Skeletal muscle tissue (tissue), 4 donors: Measurements from ENCODE around the gene NCAM2. TPM values are rescaled to one million over a fixed set of nuclear protein-coding genes. Genes with fewer than 3 reads are reported as not detected.

Source experiments
- H3K27ac ChIP-seq: one replicate; pipeline ENCODE4 v1.7.0; 2013; ENCODE audit warnings: mild to moderate bottlenecking, low read depth, low read length, inconsistent platforms
- H3K27me3 ChIP-seq, 3 donors: one replicate each; pipeline ENCODE4 v1.7.0; 2013; ENCODE audit warnings: low read length in 3 of 3; ENCODE audit not compliant: control insufficient read depth in 3 of 3, insufficient read depth in 3 of 3
- H3K36me3 ChIP-seq, 3 donors: one replicate each; pipeline ENCODE4 v1.7.0; 2013; ENCODE audit warnings: low read length in 3 of 3; ENCODE audit not compliant: control insufficient read depth in 3 of 3, insufficient read depth in 3 of 3
- H3K4me1 ChIP-seq, 3 donors: one replicate each; pipeline ENCODE4 v1.7.0; 2013; ENCODE audit warnings: low read length in 3 of 3, mild to moderate bottlenecking in 3 of 3; ENCODE audit not compliant: control insufficient read depth in 3 of 3, insufficient read depth in 3 of 3
- H3K4me3 ChIP-seq, 3 donors: one replicate each; pipeline ENCODE4 v1.7.0; 2013; ENCODE audit warnings: low read length in 3 of 3
- H3K9ac ChIP-seq, 3 donors: one replicate each; pipeline ENCODE4 v1.7.0; 2013; ENCODE audit warnings: low read length in 3 of 3, mild to moderate bottlenecking in 3 of 3, moderate library complexity in 2 of 3, low read depth in 1 of 3
- H3K9me3 ChIP-seq, 3 donors: one replicate each; pipeline ENCODE4 v1.7.0; 2013; ENCODE audit warnings: low read length in 3 of 3; ENCODE audit not compliant: control insufficient read depth in 3 of 3
- total RNA-seq: library from RNA; depleted of rRNA; stranded (reverse); fragments of >200 nt; gene quantifications from one replicate; pipeline ENCODE4 v1.2.3, GENCODE V29; 2014
- donor health status: Osteomylitis.

NCAM2 gene
- total RNA-seq, 1 donor from 2014 or later, result 6.8 TPM

DNA sequence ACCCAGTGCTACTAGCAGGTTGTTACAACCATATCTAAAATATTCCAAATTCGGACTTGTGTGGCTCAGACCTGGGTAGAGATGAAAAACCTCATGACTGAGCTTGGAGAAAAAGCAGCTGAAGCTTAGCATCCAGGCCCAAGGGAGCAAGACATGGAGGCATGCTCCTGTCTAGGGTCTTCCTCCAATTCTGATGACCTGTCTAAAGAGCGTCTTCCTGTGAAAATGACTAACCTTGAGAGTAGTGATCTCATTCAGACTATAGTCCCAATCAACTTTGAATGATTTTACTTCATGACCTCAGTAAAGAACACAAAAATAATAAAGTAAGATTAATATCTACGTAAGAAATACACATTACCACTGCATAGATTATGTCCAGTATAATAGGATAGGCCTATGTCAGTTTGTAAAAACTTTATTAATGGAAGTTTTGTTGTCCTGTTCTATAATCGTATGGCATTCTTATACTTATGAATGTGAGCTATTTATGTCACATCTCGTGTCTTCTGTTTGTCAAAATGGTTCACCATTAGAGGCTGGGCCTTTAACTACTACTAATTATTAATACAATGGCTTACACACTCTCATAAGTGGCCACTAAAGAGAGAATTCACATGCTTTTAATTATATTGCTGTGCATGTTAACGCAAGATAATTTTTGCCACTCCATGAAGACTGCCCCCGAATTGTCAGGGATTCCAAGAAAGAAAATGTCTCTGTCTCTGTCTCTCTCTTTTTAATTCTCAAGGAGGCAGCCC lies 201.3 kb downstream of the NCAM2 start:
- no peaks in the 10 kb centered on the region for H3K27me3 ChIP-seq
- H3K9ac ChIP-seq, result no peak overlapping the region
- peaks cover 0 to 3% (median 0%) of the 10 kb centered on the region in 3 donors for H3K4me1 ChIP-seq
- H3K4me3 ChIP-seq, result no peak overlapping the region
- H3K27ac ChIP-seq, result peak overlapping the region; percentile 56
- H3K9me3 ChIP-seq, result no peaks in the 10 kb centered on the region
- no peaks in the 10 kb centered on the region for H3K36me3 ChIP-seq

GRCh38 chr21:21200103-21200938 lies 202.1 kb downstream of the NCAM2 start:
- H3K4me3 ChIP-seq, result peak overlapping the region in 1 of 3 donors; percentile 42
- peak overlapping the region; percentile 56 for H3K27ac ChIP-seq
- peaks cover 0 to 3% (median 0%) of the 10 kb centered on the region in 3 donors for H3K4me1 ChIP-seq
- H3K36me3 ChIP-seq, result no peaks in the 10 kb centered on the region
- no peaks in the 10 kb centered on the region for H3K27me3 ChIP-seq
- peak overlapping the region in 1 of 3 donors; percentile 24 for H3K9ac ChIP-seq
- no peaks in the 10 kb centered on the region for H3K9me3 ChIP-seq

DNA sequence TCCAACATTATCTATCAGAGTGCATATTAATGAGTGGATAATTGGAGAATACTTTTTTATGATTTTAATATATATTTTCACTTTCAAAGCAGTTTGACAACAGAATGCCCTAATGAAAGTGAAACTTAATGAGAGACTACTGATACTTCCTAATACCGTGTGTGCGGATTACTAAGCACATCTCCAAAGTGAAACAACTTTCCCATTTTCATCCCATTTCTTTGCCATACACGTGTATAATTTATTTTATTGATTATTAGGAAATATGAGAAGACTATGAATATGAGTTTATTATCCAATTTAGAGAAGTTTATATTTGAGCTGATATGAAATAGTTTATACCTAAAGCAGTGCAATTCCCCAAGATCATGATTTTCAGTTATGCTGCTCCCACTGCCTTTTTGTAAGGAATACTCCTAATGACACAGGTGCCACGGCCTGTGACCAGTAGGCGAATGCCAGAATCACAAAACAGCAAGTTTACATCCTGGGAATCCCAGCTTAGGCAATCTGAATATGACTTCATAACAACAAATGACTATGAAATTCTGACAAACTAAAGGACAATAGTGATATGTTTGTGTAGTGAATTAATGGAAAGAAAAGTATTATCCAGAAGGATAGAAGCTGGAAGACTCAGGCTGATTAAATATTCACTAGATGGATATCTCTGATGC lies 202.9 kb downstream of the NCAM2 start:
- Histone ChIP-seq H3K9ac (peak overlapping the region in 1 of 3 donors; percentile 24), H3K4me1 (peaks cover 0 to 3% (median 0%) of the 10 kb centered on the region in 3 donors), H3K27me3 (no peaks in the 10 kb centered on the region), H3K27ac (peak overlapping the region; percentile 56), H3K9me3 (no peaks in the 10 kb centered on the region), H3K4me3 (peak overlapping the region in 1 of 3 donors; percentile 42), H3K36me3 (no peaks in the 10 kb centered on the region)

DNA sequence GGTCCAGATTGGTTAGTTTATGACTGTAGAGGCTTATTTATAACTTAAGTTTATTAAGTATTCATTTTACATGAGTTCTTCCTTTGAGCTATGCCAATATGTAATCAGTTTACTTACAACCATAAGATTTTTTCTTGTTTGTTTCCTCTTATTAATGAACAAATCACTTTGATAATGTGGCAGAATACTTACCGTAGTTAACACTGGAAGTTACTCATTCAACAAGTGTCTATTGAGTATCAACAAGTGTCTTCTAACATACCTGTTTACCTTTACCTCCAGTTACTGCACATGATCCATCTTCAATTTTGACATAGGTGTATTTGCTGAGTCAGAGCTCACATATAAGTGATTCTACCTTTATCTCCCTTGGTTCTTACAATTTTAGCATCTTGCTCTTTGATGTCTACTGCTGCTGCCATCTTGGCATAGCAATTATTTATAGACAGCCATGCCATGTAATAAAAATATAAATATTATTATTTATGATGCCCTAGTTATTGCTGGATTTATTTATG lies 205.7 kb downstream of the NCAM2 start:
- Histone ChIP-seq H3K27me3 (no peaks in the 10 kb centered on the region), H3K27ac (no peak overlapping the region), H3K4me3 (no peak overlapping the region), H3K36me3 (no peaks in the 10 kb centered on the region), H3K9ac (no peak overlapping the region), H3K4me1 (peaks cover 0 to 3% (median 0%) of the 10 kb centered on the region in 3 donors), H3K9me3 (no peaks in the 10 kb centered on the region)

GRCh38 chr21:21204366-21204996 lies 206.3 kb downstream of the NCAM2 start:
- Histone ChIP-seq H3K4me1 (peaks cover 0 to 3% (median 0%) of the 10 kb centered on the region in 3 donors), H3K4me3 (no peak overlapping the region)

DNA sequence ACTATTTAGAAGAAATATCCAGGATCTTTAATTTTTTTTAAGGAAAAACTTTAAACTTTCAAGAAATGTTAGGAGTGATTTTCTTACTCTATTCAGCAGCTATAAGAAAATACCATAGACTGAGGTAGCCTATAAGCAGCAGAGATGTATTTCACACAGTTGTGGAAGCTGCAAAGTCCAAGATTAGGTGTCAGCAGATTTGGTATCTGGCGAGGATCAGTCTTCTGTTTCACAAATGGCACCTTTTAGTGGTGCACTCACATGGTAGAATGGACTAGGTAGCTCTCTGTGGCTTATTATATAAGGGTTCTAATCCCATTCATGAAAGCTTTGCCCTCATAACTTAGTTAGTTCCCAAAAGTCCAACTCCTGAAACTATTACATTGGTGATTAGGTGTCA lies 207.4 kb downstream of the NCAM2 start:
- Histone ChIP-seq H3K9me3 (no peaks in the 10 kb centered on the region), H3K27me3 (no peaks in the 10 kb centered on the region), H3K4me1 (peaks cover 0 to 3% (median 0%) of the 10 kb centered on the region in 3 donors), H3K36me3 (no peaks in the 10 kb centered on the region), H3K27ac (no peak overlapping the region), H3K9ac (no peak overlapping the region), H3K4me3 (no peak overlapping the region)

More at GRCh38 chr21:21204366-21204996, 206.3 kb downstream of the NCAM2 start:
- H3K27ac ChIP-seq, result no peak overlapping the region
- H3K9ac ChIP-seq, result no peak overlapping the region
- H3K9me3 ChIP-seq, result no peaks in the 10 kb centered on the region
- H3K27me3 ChIP-seq, result no peaks in the 10 kb centered on the region
- H3K36me3 ChIP-seq, result no peaks in the 10 kb centered on the region

- H3K4me1 ChIP-seq, result no peaks in the 10 kb centered on the region
- H3K9me3 ChIP-seq, result peaks cover 0 to 2% (median 0%) of the 10 kb centered on the region in 3 donors
- no peaks in the 10 kb centered on the region for H3K27me3 ChIP-seq
- no peak overlapping the region for H3K9ac ChIP-seq
- H3K36me3 ChIP-seq, result no peaks in the 10 kb centered on the region
- H3K27ac ChIP-seq, result no peak overlapping the region
- H3K4me3 ChIP-seq, result no peak overlapping the region
Observed at GRCh38 chr21:21210552-21210951, 212.3 kb downstream of the NCAM2 start.

- Histone ChIP-seq H3K9me3 (peaks cover 0 to 2% (median 0%) of the 10 kb centered on the region in 3 donors), H3K9ac (no peak overlapping the region)
Observed at GRCh38 chr21:21213297-21213696, 215.1 kb downstream of the NCAM2 start.

GRCh38 chr21:21216047-21216446 lies 217.8 kb downstream of the NCAM2 start:
- Histone ChIP-seq H3K27ac (no peak overlapping the region), H3K36me3 (no peaks in the 10 kb centered on the region), H3K9me3 (peaks cover 0 to 2% (median 0%) of the 10 kb centered on the region in 3 donors), H3K9ac (no peak overlapping the region), H3K4me3 (no peak overlapping the region), H3K4me1 (no peaks in the 10 kb centered on the region), H3K27me3 (no peaks in the 10 kb centered on the region)

More at GRCh38 chr21:21213297-21213696, 215.1 kb downstream of the NCAM2 start:
- H3K27me3 ChIP-seq, result no peaks in the 10 kb centered on the region
- no peak overlapping the region for H3K27ac ChIP-seq
- H3K36me3 ChIP-seq, result no peaks in the 10 kb centered on the region
- no peaks in the 10 kb centered on the region for H3K4me1 ChIP-seq
- H3K4me3 ChIP-seq, result no peak overlapping the region
